GM19455 (cell line): Measurements from ENCODE around the gene GRAMD1B.

Experiments used
- ATAC-seq: cut with Tn5 transposase; IDR thresholded peaks from one replicate; pipeline ENCODE4 v1.9.1; 2021; ENCODE audit not compliant: unreplicated experiment

GRAMD1B gene

DNA sequence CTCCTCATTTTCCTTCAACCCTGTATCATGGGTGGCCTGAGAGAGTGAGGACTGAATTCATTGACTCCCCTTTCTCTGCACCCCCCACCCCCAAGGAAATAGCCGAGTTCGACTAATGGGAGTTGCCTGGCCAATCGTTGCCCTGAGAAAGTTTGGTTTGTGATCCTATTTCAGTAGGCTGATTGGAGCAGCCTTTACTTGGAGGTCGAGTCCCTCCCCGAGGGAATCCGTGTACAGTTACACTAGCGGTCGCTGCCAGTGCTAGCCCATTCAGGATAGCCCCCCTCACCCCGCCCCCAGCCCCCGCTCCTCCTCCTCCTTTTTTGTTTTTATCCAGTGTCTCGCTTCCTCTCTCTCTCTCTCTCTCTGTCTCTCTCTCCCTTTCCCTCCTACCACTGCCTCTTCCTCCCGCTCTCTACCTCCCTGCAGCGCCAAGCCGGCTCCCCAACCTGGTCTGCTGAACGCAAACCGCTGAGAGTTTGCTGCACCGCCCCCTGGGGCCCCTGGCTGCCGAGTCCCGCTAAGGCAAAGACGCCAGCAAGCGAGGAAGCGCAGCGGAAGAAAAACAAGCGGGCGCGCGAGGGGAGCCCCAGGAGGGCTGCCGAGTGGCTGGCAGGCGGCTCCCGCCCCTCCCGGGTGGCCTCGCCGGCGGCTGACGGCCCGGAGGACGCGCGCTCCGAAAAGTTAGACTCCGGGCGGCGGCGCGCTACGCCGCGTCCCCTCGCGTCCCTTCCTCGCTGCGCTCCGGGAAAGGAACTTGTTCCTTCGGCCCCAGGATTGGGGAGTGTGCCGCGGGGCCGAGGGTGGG is at the start of gene GRAMD1B:
Gene GRAMD1B, plus strand, starts transcription at position 357 of the 808 bp plus-strand sequence. CDS start 524 bp downstream, outside the sequence.
- peak; percentile 68 for ATAC-seq

- ATAC-seq, result no peak
Measured at GRCh38 chr11:123381149-123381548, 48.9 kb upstream of the GRAMD1B start.

GRCh38 chr11:123381817-123382554 is 48.1 kb upstream of the GRAMD1B start:
- peak; percentile 68 for ATAC-seq

- ATAC-seq, result peak; percentile 5
Measured at GRCh38 chr11:123382555-123383074, 47.5 kb upstream of the GRAMD1B start.

GRCh38 chr11:123384116-123384515 is 46.0 kb upstream of the GRAMD1B start:
- no peak for ATAC-seq

DNA sequence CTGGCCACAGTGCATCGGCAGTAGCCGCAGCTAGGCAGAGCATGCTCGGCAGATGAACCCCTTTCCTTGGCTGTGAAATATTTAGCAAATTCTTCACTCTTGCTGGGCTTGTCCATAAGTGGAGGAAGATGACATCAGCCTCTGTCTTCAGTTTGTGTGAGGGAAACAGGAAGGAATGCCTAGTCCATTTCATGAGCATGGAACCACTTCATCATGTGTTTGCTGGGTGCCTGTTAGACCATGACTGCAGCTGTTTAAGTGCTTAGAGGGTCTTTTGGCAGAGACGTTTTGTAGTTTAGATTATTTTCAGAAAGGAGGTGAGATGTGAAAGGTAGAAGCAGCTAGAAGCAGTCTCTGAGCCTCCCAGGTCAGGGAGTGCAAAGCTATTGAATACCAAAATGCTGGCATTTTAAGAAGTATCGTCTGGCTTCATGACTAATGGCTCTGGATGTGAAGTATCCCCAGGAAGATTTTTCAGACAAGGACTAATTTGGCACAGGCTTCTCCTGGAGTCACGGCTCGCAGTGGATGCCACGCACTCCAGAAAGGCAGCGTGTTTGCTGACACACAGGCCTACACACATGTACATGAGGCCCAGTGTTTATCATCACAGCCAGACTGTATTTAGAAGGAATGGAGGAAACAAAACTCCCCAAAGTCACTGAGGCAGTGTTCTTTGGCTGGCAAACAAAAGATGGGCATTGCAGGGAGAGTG is 43.1 kb upstream of the GRAMD1B start:
- ATAC-seq, result no peak

DNA sequence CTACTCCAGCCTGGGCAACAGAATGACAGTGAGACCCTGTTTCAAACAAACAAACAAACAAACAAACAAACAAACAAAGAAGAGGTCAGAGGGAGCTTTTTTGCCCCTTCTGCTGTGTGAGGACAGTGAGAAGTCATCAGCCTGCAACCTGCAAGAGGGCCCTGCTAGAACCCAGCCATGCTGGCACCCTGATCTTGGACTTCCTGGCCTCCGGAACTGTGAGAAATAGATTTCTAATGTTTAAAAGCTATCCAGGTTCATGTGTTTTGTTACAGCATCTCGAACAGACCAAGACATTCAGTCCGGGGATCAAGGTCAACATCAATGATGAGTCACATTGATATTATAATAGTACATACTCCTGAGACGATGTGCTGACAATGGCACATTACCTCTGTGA is 41.4 kb upstream of the GRAMD1B start:
- ATAC-seq, result no peak

DNA sequence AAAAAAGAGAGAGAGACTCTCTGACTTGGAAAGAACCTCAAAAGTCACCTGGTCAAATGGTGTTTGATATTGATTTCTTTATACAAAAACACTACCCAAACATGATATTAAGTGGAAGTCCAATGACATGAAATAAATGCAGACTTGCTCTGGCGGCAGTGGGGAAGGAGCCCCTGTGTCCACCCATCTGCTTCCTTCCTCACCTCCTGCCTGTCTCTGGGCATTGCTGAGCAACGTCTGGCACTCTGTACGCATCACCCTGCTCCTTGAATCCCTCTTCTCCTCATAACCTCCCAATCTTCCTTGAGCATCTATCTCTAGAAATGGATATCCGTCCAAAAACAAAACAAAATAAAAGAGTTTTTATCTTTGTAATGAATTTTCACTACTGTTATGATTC is 39.9 kb upstream of the GRAMD1B start:
- ATAC-seq, result no peak

DNA sequence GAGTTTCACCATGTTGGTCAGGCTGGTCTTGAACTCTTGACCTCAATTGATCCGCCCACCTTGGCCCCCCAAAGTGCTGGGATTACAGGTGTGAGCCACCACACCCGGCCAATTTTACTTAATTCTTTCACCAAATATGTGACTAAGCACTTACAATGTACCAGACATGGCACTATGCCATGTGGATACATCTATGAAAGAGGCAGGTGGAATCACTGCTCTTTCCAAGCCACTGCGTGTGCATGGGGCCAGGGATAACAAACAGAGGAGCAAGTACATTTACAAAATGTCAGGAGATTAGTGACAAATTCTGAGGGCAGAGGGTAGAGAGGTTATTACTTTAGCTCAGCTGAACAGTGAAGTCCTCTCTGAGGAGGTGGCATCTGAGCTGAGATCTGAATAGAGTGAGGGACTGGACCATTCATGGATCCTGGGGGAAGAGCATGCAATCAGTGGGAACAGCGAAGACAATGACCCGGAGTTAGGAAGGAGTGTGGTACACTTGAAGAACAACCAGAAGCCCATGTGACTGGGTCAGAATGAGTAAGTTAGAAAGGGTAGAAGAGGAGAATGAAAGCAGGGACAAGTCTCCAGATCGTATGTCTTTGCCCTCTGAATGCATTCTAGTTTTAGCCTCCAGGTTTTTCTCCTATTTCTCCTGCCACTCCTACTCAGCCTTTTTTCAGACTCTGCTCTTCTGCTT is 38.3 kb upstream of the GRAMD1B start:
- ATAC-seq, result no peak

- ATAC-seq, result no peak
Measured at GRCh38 chr11:123392431-123392830, 37.6 kb upstream of the GRAMD1B start.

- no peak for ATAC-seq
Measured at GRCh38 chr11:123392844-123393243, 37.2 kb upstream of the GRAMD1B start.

GRCh38 chr11:123393312-123393927 is 36.6 kb upstream of the GRAMD1B start:
- ATAC-seq, result no peak

DNA sequence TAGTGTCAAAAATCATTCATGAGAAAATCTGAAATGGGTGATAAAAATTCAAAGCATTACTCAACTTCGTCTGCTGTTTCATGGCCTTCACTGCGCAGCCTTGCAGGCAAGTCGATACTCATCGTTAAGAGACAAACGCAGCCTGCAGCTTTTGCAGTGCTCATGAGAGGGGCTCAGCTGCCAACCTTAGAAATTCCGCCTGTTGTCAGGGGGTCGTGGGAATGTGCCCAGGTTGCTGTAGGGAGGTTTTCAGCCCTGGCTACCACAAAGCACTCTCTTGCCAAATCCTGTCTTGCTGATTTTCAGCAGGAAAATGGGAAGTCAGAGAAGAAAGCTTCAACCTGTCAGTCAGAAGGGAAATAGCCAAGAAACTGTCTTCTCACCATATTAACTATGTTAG is 25.4 kb upstream of the GRAMD1B start:
- ATAC-seq, result no peak

- ATAC-seq, result no peak
Measured at GRCh38 chr11:123405123-123405592, 24.9 kb upstream of the GRAMD1B start.

- ATAC-seq, result no peak
Measured at GRCh38 chr11:123406441-123407129, 23.5 kb upstream of the GRAMD1B start.

- no peak for ATAC-seq
Measured at GRCh38 chr11:123407130-123407995, 22.7 kb upstream of the GRAMD1B start.

- no peak for ATAC-seq
Measured at GRCh38 chr11:123407996-123408597, 22.0 kb upstream of the GRAMD1B start.
